Measurements from ENCODE around the gene CHST9.

- TF ChIP-seq POLR2A (IDR thresholded peaks at IDR 0.05) (no peak), CTCF (IDR thresholded peaks at IDR 0.05) (no peak), POLR2AphosphoS5 (IDR thresholded peaks at IDR 0.05) (no peak)
Measured at GRCh38 chr18:26943906-26944305, 241.2 kb downstream of the CHST9 start.

All from prostate gland (tissue), 2 donors.